Airway epithelial cell (primary cell): ENCODE measurements around the gene PSMD10. TPM values are rescaled to one million over a fixed set of nuclear protein-coding genes. Genes with fewer than 3 reads are reported as not detected.

Source experiments
- total RNA-seq: library from RNA; depleted of rRNA; stranded (reverse); fragments of >200 nt; gene quantifications from 2 replicates; pipeline ENCODE4 v1.2.3, GENCODE V29; 2015

The PSMD10 gene
- total RNA-seq, result 50.7 and 54.9 TPM in 2 replicates

GRCh38 chrX:108091264-108091877 is at the start of gene PSMD10, which contains the start of gene ATG4A:
TSS of gene PSMD10 (minus strand) at chrX:108091542. CDS start at chrX:108091520, 22 bp downstream.
TSS of gene ATG4A (plus strand) at chrX:108091778. CDS start at chrX:108091827, 49 bp downstream.

GRCh38 chrX:108044554-108045256 is 46.6 kb downstream of the PSMD10 start, which contains the start of gene VSIG1:
TSS of gene VSIG1 (plus strand) at chrX:108045065. CDS start at chrX:108045131, 66 bp downstream.

Other genes starting within 250 kb of the PSMD10 start
- gene TEX13B, start 109.2 kb downstream of the PSMD10 start, total RNA-seq, result not detected in 2 replicates
- 0.85 and 1.4 TPM in 2 replicates for gene VSIG1, start 46.5 kb downstream of the PSMD10 start, total RNA-seq
- 9.6 and 23.0 TPM in 2 replicates for gene ATG4A, start 236 bp upstream of the PSMD10 start, total RNA-seq